RPMI7951 (cell line): Measurements from ENCODE around the gene P2RY4. TPM values are rescaled to one million over a fixed set of nuclear protein-coding genes. Genes with fewer than 3 reads are reported as not detected.
A peak's percentile ranks its signal among the peaks of the same experiment; 100 is the strongest.
"Not testable (repeated sequence)": the region's sequence is repeated elsewhere in the genome, so short reads cannot be mapped to it uniquely, and the experiment has no call there.

Source experiments
- DNase-seq: peaks from one replicate; pipeline ENCODE4 v3.0.0-alpha.2; 2012; ENCODE audit warnings: low read depth
- total RNA-seq: library from RNA; depleted of rRNA; stranded (reverse); fragments of >200 nt; shearing (Covaris generic); gene quantifications from 2 replicates; pipeline ENCODE4 v1.2.3, GENCODE V29; 2014; rRNA removed

P2RY4 gene
- total RNA-seq, 1 experiment from 2014 or later: 0.24 TPM

DNA sequence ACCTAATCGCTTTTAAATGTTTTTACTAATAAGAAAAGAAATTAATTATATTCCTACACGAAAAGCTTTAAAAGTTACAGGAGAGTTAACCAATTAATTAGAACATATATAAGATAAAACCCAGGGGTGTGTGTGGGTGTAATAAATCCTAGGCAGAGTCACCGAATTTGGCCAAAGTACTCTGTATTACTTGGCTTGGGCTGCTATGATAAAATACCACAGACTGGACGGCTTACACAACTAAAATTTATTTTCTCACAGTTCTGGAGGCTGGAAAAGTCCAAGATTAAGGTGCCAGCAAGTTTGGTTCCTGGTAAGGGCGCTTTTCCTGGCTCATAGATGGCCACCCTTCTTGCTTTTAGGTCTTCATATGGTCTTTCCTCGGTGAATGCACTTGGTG, 15.1 kb downstream of the P2RY4 start:
- DNase-seq: no peak

DNA sequence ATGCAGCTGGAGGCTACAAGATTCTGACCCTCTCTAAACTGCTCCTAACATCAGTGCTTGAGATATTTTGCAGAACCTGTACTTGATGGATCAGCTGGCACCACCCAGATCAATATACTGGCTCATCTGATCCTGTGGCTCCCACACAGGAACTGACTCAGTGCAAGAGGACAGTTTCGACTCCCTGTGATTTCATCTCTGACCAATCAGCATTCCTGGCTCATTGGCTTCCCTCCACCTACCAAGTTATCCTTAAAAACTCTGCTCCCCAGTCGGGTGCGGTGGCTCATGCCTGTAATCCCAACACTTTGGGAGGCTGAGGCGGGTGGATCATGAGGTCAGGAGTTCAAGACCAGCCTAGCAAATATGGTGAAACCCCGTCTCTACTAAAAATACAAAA, 16.4 kb downstream of the P2RY4 start:
- peak; percentile 65 for DNase-seq

GRCh38 chrX:70241501-70241900, 18.5 kb downstream of the P2RY4 start:
- DNase-seq: no peak

DNA sequence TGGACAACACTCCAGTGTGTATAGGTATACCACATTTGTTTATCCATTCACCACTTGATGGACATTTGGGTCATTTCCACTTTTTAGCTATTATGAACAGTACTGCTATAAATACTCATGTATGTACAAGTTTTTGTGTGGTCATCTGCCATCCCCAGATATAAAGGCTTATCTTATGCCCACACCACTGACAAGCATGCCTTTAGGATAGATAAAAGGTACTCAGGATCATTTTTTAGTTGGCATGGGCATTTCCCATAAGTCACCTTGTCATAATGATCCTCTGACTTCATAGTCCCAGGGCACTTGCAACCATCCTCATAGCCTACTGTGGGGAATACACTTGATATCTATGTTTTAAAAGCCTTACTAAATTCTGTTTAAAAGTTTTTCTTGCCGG, 19.3 kb downstream of the P2RY4 start:
- no peak for DNase-seq

- DNase-seq: no peak
These were observed 25.6 kb downstream of the P2RY4 start, which contains the start of gene AWAT1 for GRCh38 chrX:70234355-70234754. AWAT1 (plus strand) TSS chrX:70234655; CDS start chrX:70234696, 41 bp downstream.

DNA sequence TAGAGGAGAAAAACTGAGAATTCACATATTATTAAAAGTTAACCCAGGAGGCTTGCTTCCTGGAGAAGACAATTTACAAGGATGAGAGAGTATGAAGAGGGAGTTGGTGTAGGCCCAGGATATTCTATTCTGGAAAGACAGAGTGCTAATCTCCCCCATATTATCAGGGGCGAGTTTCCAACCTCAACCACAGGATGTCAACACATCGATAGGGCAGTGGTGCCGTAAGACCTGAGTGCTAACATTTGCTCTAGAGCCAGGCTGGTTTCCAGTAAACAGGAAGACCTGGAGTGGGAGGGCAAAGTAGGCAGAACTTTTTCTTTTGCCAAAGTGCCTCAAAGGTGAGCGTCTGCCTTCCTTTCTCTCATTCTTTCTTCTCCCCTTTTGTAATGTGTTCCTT, 28.3 kb downstream of the P2RY4 start:
- no peak for DNase-seq

DNA sequence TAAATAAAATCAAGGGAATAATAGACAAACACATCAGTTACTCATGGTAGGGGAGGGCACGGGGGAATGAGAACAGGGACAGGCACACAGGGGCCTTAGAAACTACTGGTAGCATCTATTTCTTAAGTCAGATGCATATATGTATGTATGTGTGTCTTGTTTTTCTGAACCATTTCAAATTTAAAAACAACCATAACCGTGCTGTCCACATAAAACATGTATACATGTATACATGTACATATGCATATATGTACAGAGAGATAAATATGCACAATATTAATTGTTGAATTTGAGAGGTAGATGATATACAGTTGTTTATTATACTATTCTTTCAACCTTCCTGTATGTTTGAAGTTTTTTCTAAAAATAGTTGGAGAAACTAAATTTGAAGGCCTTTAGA, 33.3 kb downstream of the P2RY4 start:
- no peak for DNase-seq

GRCh38 chrX:70226048-70226447, 34.0 kb downstream of the P2RY4 start:
- no peak for DNase-seq

DNA sequence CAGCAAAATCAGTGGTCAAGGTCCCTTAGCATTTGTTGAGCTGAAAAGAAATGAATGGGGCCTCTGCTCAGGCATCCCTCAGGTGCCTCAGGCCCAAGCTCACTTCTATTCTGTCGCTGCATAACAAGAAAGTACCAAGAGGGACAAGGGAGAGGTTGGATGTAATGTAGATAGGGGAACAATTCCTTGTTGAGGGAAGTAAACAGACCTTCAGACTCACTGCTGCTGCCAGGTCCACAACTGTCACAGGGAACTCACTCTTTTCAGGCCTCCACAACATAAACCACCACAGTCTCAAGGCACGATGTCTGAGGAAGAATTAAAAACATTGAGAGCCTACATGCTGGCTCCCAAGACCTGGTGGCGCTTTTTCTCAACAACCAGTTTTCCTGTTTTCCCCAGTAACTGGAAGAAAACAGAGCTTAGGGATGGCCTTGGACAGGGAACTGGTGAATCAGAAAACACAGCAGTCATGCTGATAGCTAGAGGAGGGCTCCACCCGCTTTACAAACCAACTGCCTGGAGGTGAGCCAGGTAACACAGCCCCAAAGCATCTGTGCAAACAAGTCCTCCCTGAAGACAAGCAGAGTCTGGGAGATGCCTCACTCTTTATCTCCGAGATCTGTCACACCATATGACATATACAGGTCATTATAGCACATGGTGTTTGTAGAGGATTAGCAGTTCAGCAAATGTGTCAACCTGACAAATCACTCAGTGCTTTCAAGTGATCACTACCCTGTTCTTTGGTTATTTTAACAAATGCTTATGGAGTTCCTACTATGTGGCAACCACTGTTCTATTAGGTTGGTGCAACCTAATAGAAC, 39.9 kb downstream of the P2RY4 start:
- DNase-seq: peak; percentile 9

- DNase-seq: not testable (repeated sequence)
These were observed 50.4 kb downstream of the P2RY4 start for GRCh38 chrX:70209570-70209969.

- DNase-seq: no peak
These were observed 51.5 kb downstream of the P2RY4 start for GRCh38 chrX:70208479-70208878.

Other genes starting within 250 kb of the P2RY4 start
- not detected in 2 replicates for gene AWAT2, start 210.3 kb downstream of the P2RY4 start, total RNA-seq
- not detected in 2 replicates for gene OTUD6A, start 197.7 kb downstream of the P2RY4 start, total RNA-seq
- 84.3 and 88.8 TPM in 2 replicates for gene IGBP1, start 126.8 kb downstream of the P2RY4 start, total RNA-seq
- not detected in 2 replicates for gene DGAT2L6, start 82.7 kb downstream of the P2RY4 start, total RNA-seq
- not detected in 2 replicates for gene AWAT1, start 25.5 kb downstream of the P2RY4 start, total RNA-seq
- gene ARR3, start 8.1 kb upstream of the P2RY4 start, total RNA-seq: not detected in 2 replicates
- gene RAB41, start 22.0 kb upstream of the P2RY4 start, total RNA-seq: not detected in 2 replicates
- gene PDZD11, start 29.7 kb upstream of the P2RY4 start, total RNA-seq: 162 and 186 TPM in 2 replicates
- gene KIF4A, start 29.9 kb upstream of the P2RY4 start, total RNA-seq: 58.6 and 60.7 TPM in 2 replicates
- gene GDPD2, start 163.1 kb upstream of the P2RY4 start, total RNA-seq: not detected in 2 replicates
- gene DLG3, start 184.6 kb upstream of the P2RY4 start, total RNA-seq: 8.1 and 11.4 TPM in 2 replicates